Ectodermal cell (in vitro differentiated cells): Measurements from ENCODE around the gene POLR2J.
A peak's percentile ranks its signal among the peaks of the same experiment; 100 is the strongest.

Experiments used
- H3K27ac ChIP-seq: 2 replicates; pipeline ENCODE4 v1.7.0; 2013; ENCODE audit warnings: mild to moderate bottlenecking, low read depth, low read length; ENCODE audit not compliant: insufficient read depth, poor library complexity, severe bottlenecking
- H3K27me3 ChIP-seq: 2 replicates; pipeline ENCODE4 v1.7.0; 2013; ENCODE audit warnings: mild to moderate bottlenecking, low read length; ENCODE audit not compliant: insufficient read depth, control insufficient read depth, poor library complexity, severe bottlenecking
- H3K36me3 ChIP-seq: one replicate; pipeline ENCODE4 v1.7.0; 2013; ENCODE audit warnings: low read length; ENCODE audit not compliant: control insufficient read depth, insufficient read depth
- H3K4me1 ChIP-seq: one replicate; pipeline ENCODE4 v1.7.0; 2013; ENCODE audit warnings: low read length; ENCODE audit not compliant: control insufficient read depth, insufficient read depth
- H3K4me3 ChIP-seq: 2 replicates; pipeline ENCODE4 v1.7.0; 2013; ENCODE audit warnings: low read depth, low read length, control low read depth; ENCODE audit not compliant: insufficient read depth
- H3K9me3 ChIP-seq: 2 replicates; pipeline ENCODE4 v1.7.0; 2013; ENCODE audit warnings: mild to moderate bottlenecking, low read length, moderate library complexity; ENCODE audit not compliant: control insufficient read depth
- WGBS, 2 experiments: methylation state at CpG; one replicate each; pipeline ENCODE4 v1.1.7; 2013; ENCODE audit warnings: missing lambda C conversion rate in 2 of 2; 5-methylcytosine and 5-hydroxymethylcytosine counted together

POLR2J gene

DNA sequence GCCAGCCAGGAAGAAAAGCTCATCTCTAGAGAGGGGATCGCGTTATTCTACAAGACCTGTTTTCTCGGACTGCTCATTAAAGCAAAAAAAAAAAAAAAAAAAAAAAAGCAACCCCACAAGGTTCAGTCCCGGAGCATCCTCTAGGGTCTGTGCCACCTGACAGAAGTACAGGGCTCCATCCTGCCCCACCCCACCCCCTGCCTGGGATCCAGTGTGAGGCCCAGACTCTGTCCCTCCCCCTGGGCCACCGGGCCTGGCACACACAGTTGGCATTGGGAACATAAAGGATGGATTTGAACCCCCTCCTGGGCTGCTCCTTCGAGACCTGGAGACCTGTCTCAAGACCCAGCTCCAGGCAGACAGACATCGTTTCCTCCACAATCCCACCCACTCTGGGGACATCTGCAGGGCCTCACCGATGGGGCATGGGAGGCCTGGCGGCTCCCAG is 44.7 kb downstream of the POLR2J start:
- H3K27ac ChIP-seq: no peak overlapping the region
- WGBS, 2 experiments: 49 to 53% methylated on average over 9 of the region's 9 CpGs

DNA sequence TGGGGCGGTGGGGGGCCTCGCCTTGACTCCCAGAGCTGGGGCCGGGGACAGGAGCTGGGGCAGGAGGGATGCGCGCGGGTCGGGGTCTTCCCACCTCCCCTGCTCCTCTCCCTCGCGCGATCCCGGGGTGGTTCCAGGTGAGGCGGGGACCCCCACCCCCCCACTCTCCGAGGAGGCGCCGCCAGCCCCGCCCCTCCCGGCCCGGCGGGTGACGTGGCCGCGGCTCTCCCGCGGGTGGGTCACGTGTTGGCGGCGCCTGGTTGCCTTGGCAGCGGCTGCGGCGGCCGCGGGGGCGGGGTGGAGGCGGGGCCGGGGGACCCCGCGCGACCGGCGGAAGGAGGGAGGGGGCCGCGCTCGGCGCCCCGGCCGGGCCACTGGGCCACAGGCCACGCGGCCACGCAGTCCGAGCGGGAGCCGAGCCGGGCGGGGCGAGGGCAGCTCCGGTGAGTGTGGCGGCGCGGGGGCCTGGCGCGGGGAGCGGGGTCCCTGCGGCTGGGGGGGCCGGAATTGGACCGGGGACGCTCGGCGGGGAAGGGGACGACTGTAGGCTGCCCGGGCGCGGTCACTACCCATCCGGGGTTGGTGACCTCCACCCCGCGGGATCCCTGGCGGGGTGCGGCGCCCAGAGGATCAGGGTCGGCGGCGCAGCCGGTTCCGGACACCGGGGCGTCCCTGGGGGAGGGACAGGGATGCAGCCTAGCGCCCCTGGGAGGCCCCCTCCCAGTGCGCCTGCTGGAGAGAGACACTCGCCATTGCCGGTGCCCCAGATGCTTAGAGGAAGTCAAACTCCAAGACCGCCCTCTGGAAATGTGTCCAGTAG is 45.3 kb downstream of the POLR2J start, which contains the start of gene ORAI2:
ORAI2 (plus strand) TSS at position 357 of the 820 bp plus-strand sequence. CDS start 5,382 bp downstream, outside the sequence.
- WGBS, 2 experiments: 1% methylated on average over 90 of the region's 90 CpGs
- Histone ChIP-seq H3K27me3 (no peaks in the 10 kb centered on the region), H3K4me1 (peaks cover 10% of the 10 kb centered on the region), H3K27ac (no peak within 1 kb of the TSS), H3K9me3 (no peaks in the 10 kb centered on the region), H3K4me3 (peak within 1 kb of the TSS; percentile 89), H3K36me3 (no peaks in the 10 kb centered on the region)

More for the DNA sequence above, 44.7 kb downstream of the POLR2J start:
- Histone ChIP-seq H3K4me1 (peaks cover 10% of the 10 kb centered on the region), H3K27me3 (no peaks in the 10 kb centered on the region), H3K9me3 (no peaks in the 10 kb centered on the region), H3K36me3 (peaks cover 4% of the 10 kb centered on the region), H3K4me3 (peak overlapping the region; percentile 89)

DNA sequence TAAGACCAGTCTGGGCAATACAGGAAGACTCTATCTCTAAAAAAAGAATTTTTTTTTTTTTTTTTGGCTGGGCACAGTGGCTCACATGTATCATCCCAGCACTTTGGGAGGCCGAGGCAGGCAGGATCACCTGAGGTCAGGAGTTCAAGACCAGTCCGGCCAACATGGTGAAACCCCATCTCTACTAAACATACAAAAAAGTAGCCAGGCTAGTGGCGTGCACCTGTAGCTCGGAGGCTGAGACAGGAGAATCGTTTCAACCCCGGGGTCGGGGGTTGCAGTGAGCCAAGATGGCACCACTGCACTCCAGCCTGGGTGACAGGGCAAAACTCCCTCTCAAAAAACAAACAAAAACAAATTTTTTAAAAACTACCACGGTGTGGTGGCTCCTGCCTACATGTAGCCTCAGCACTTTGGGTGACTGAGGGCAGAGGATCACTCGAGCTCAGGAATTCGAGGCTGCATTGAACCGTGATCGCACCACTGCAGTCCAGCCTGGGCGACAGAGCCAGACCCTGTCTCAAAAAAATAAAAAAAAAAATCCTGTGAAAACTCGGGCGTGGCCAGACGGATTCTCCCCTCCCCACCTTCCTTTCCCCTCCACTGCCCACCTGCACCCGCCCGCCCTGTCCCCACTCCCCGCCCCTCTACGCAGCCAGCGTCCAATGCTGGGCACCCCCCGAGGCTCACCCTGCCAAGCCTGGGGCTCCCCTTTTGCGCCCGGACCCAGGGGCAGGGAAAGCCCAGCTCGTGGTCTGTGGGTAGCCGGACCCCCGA is 46.1 kb downstream of the POLR2J start:
- no peaks in the 10 kb centered on the region for H3K36me3 ChIP-seq
- H3K4me3 ChIP-seq: peak overlapping the region; percentile 89
- no peaks in the 10 kb centered on the region for H3K27me3 ChIP-seq
- H3K9me3 ChIP-seq: no peaks in the 10 kb centered on the region
- peaks cover 10% of the 10 kb centered on the region for H3K4me1 ChIP-seq
- no peak overlapping the region for H3K27ac ChIP-seq
- WGBS, 2 experiments: 30 to 32% methylated on average over 27 of the region's 27 CpGs

DNA sequence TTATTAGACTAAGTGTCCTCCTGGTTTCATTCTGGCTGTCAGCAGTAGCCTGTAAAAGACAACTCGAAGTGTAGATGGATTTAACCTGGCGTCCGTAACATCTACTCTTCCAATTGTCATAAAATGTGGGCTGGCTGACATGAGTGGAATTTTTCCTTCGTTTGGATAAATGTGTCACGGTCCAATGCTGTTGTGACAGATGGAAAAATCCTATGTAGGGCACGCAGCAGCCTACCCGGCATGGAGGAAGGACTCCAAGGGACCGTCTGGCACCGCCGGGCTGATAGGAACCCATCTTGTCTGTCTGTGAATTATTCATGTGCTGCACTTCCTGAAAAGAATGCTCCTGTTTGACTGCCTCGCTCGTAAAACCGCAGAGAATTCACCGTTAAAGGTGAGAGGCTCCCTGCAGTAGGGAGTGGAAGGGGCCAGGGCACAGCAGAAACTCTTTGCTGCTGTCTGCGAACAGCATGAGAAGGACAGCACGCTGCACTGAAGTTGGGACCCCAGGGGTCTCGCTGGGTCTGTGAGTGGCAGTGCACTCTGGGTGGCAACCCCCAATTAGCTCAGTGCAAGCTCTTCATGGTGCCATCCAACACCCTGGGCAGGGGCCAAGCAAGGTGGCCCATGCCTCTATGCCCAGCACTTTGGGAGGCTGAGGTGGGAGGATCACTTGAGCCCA is 47.0 kb downstream of the POLR2J start:
- 60 to 67% methylated on average over 17 of the region's 17 CpGs for WGBS, 2 experiments
- Histone ChIP-seq H3K27me3 (no peaks in the 10 kb centered on the region), H3K4me3 (no peak overlapping the region)

DNA sequence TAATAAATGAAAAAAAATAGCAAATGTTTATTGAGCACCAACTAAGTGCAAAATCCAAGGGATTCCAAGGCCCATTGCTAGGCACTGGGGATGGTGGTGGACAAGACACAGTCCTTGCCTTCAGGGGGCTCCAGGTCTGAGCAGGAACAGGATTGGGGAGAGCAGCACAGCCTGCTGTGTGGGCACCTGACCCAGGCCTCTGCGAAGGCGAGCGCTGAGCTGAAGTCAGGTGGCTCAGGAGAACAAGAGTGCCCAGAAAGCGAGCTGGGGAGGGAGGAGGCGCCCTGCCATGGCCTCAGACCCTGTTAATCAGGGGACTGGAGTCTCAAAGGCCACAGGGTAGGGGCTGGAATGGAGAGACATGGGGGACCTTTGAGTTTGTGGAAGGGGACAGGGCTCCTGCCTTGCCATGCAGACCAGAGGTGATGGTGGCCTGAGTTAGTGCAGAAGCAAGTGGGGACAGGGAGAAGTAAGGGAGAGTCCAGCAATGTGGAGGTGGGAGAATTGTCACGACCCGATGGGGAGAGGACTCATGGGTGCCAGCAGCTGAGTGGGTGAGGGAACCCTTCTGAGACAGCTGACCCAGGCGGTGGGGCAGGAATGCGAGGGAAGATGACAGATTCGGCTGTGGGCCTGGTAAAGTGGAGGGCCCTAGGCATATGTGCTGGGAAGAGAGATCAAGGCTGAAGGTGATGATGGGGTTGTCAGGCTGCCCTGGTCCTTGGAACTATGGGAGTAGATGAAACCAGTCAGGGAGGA is 49.4 kb downstream of the POLR2J start:
- WGBS, 2 experiments: 92 to 93% methylated on average over 10 of the region's 10 CpGs
- no peaks in the 10 kb centered on the region for H3K27me3 ChIP-seq

More for the DNA sequence above, 47.0 kb downstream of the POLR2J start:
- Histone ChIP-seq H3K9me3 (no peaks in the 10 kb centered on the region), H3K4me1 (peaks cover 10% of the 10 kb centered on the region), H3K36me3 (peaks cover 4% of the 10 kb centered on the region), H3K27ac (no peak overlapping the region)

DNA sequence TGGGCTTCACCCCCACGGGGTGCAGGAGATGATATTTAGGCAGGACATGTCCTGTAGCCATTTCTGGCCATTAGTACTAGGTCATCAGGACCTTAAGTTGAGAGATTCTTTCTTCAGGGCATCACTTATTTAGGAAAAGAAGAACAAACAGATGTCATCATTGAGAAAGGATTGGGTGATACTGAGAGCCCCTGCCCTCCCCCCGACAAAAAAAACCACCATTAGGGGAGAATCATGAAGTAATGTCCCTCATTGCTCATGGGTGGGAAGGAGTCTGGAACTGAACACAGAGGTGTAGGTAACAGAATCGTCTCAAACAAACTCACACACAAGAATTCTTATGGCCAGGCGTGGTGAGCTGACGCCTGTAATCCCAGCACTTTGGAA is 51.7 kb downstream of the POLR2J start:
- peaks cover 17% of the 10 kb centered on the region for H3K36me3 ChIP-seq

More for the DNA sequence above, 49.4 kb downstream of the POLR2J start:
- no peaks in the 10 kb centered on the region for H3K9me3 ChIP-seq
- H3K36me3 ChIP-seq: peaks cover 17% of the 10 kb centered on the region
- peaks cover 7% of the 10 kb centered on the region for H3K4me1 ChIP-seq
- H3K4me3 ChIP-seq: no peak overlapping the region
- H3K27ac ChIP-seq: no peak overlapping the region

DNA sequence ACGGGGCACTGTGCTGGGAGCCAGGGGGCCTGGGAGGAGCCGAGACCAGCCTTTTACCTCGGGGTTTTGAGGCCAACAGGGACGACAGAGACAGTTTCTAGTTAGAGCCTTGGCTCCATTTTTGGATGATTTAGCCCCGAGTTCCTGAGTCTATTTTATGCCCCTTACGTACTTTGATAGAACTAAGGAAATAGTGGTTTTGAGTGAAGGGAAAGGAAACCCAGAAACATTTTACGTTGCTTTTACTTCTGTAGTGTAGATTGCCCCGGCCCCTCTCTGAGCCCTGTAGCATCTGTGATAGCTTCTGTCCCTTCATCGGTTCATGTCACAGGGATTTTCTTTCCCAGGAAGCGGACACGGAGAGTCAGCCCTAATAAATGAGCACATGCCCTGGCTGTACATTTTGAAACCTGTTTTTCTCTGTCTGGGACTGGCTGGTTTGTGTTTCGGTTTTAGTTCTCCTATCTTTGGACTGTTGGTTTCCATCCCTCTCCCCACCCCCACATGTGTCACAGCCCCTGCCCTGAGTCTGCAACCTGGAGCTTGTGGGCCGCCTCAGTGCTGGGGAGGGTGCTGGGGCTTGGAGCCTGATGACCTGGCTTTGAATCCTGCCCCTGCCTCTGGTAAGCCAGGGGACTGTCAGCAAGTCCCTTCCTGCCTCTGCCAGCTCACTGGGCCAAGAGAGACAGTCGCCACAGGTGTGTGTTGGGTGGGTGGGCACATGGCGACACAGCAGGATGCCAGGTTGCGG is 52.3 kb downstream of the POLR2J start:
- no peak overlapping the region for H3K4me3 ChIP-seq
- peaks cover 17% of the 10 kb centered on the region for H3K36me3 ChIP-seq
- H3K4me1 ChIP-seq: peaks cover 10% of the 10 kb centered on the region
- no peaks in the 10 kb centered on the region for H3K9me3 ChIP-seq
- H3K27ac ChIP-seq: no peak overlapping the region
- H3K27me3 ChIP-seq: no peaks in the 10 kb centered on the region
- WGBS, 2 experiments: 95 to 96% methylated on average over 16 of the region's 16 CpGs

More for the DNA sequence above, 51.7 kb downstream of the POLR2J start:
- H3K27me3 ChIP-seq: no peaks in the 10 kb centered on the region
- WGBS, 2 experiments: 94 to 95% methylated on average over 4 to 5 of the region's 5 CpGs
- no peaks in the 10 kb centered on the region for H3K9me3 ChIP-seq
- no peak overlapping the region for H3K27ac ChIP-seq
- peaks cover 10% of the 10 kb centered on the region for H3K4me1 ChIP-seq
- H3K4me3 ChIP-seq: no peak overlapping the region

DNA sequence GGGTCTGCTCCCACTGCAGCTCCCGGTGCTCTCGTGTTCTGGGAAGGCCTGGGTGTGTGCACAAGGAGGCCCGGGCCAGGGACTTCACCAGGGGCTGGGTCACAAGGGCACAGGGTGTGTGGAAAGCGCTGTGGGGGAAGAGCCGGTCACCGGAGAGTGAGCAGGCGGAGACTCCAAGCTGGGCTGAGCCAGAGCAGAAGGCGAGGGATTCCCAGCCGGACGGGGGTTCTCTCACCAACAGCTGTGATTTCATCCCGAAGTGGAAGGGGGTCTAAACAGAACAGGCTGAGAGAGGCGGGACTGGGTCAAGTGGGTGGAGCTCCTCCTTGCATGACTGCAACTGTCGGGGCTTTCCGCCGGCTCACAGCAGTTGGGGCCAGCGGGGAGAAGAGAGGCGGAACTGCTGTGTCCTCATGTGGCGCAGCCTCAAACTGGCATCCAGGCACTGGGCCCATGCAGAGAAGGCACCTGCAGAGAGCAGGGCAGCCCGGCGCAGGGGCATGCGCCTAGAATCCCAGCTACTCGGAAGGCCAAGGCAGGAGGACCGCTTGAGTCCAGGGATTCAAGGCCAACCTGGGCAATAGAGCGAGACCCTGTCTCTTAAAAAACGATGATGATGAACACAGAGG is 53.0 kb downstream of the POLR2J start:
- Histone ChIP-seq H3K4me1 (peaks cover 10% of the 10 kb centered on the region), H3K4me3 (no peak overlapping the region), H3K27ac (peak overlapping the region; percentile 26), H3K36me3 (peaks cover 17% of the 10 kb centered on the region), H3K9me3 (no peaks in the 10 kb centered on the region), H3K27me3 (no peaks in the 10 kb centered on the region)
- 82 to 86% methylated on average over 25 of the region's 25 CpGs for WGBS, 2 experiments
